ENCODE data around the gene TXN2.

DNA sequence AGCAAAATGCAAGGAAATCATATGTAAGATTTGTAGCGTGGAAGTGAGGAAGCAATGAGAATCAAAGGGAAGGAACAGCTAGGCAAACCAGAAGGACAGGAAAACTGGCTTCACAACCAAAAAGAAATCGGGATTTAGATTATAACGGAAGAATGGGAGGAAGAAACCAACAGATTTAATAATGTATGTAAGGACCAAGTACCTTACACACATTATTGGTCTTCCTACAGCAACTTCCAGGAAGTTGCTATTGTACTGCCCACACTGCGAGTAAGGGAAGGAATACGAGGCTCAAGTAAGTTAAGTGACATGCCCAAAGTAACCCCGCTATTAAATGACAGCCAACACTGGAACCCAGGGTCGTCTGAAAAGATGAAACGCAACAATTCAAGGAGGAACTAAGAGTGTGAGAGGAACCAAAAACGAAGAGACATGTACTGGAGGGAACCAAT, 473 bp downstream of the TXN2 start:
- TF ChIP-seq POLR2A (IDR thresholded peaks at IDR 0.05; ENCODE audit: low read length) (no peak), GATA1 (IDR thresholded peaks at IDR 0.05; ENCODE audit: low read depth, low read length) (no peak)

Data from erythroblast (primary cell).